OCI-LY1 (cell line): ENCODE results near the gene EXOC7.

Source experiments
- EZH2 ChIP-seq: fragments of 200-600 bp; sonication (generic), shearing (Covaris generic); IDR thresholded peaks from 2 replicates; pipeline ENCODE4 v1.8.0; 2017; ENCODE audit warnings: borderline replicate concordance, mixed run types, mild to moderate bottlenecking, antibody characterized with exemption, low read length, moderate library complexity, mixed read lengths
- TF ChIP-seq, protein P1 (sequence below): fragments of 200-600 bp; sonication (generic), shearing (Covaris generic); IDR thresholded peaks from 2 replicates; pipeline ENCODE4 v1.5.1; 2017; ENCODE audit warnings: mild to moderate bottlenecking, antibody characterized with exemption, low read length, moderate library complexity, mixed read lengths

DNA sequence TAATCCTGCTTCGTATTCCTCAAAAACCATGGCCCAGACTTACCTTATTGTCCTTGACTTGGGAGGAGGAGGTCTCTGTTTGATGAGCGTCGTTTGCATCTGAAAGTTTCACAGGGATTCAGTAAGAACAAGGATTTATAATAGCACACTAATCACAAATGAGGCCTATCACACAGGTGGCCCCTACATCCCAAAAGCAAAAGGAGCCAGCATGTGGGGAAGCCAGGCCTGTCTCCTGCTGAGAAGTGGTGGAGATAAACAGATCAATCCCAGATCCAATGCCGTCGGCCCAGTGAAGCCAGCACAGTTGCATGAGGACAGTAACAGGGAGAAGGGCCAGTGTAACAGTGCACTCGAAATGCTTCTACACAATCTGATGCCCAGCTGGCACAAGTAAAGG is 63.2 kb downstream of the EXOC7 start:
- TF ChIP-seq, protein P1, sequence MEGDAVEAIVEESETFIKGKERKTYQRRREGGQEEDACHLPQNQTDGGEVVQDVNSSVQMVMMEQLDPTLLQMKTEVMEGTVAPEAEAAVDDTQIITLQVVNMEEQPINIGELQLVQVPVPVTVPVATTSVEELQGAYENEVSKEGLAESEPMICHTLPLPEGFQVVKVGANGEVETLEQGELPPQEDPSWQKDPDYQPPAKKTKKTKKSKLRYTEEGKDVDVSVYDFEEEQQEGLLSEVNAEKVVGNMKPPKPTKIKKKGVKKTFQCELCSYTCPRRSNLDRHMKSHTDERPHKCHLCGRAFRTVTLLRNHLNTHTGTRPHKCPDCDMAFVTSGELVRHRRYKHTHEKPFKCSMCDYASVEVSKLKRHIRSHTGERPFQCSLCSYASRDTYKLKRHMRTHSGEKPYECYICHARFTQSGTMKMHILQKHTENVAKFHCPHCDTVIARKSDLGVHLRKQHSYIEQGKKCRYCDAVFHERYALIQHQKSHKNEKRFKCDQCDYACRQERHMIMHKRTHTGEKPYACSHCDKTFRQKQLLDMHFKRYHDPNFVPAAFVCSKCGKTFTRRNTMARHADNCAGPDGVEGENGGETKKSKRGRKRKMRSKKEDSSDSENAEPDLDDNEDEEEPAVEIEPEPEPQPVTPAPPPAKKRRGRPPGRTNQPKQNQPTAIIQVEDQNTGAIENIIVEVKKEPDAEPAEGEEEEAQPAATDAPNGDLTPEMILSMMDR: no peak
- no peak for TF ChIP-seq EZH2
